ENCODE measurements around the gene CBX7.

- TF ChIP-seq, protein P1, sequence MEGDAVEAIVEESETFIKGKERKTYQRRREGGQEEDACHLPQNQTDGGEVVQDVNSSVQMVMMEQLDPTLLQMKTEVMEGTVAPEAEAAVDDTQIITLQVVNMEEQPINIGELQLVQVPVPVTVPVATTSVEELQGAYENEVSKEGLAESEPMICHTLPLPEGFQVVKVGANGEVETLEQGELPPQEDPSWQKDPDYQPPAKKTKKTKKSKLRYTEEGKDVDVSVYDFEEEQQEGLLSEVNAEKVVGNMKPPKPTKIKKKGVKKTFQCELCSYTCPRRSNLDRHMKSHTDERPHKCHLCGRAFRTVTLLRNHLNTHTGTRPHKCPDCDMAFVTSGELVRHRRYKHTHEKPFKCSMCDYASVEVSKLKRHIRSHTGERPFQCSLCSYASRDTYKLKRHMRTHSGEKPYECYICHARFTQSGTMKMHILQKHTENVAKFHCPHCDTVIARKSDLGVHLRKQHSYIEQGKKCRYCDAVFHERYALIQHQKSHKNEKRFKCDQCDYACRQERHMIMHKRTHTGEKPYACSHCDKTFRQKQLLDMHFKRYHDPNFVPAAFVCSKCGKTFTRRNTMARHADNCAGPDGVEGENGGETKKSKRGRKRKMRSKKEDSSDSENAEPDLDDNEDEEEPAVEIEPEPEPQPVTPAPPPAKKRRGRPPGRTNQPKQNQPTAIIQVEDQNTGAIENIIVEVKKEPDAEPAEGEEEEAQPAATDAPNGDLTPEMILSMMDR (IDR thresholded peaks at IDR 0.05), result no peak
- TF ChIP-seq POLR2A (IDR thresholded peaks at IDR 0.05), result no peak
These were observed 57.6 kb downstream of the CBX7 start for GRCh38 chr22:39094717-39095389.
